HG03432 (cell line): ENCODE measurements around the gene CHIC1.

ENCODE experiments used
- ATAC-seq: cut with Tn5 transposase; IDR thresholded peaks from one replicate; pipeline ENCODE4 v1.9.1; 2021; ENCODE audit warnings: mild to moderate bottlenecking, moderate library complexity; ENCODE audit not compliant: unreplicated experiment

The CHIC1 gene

DNA sequence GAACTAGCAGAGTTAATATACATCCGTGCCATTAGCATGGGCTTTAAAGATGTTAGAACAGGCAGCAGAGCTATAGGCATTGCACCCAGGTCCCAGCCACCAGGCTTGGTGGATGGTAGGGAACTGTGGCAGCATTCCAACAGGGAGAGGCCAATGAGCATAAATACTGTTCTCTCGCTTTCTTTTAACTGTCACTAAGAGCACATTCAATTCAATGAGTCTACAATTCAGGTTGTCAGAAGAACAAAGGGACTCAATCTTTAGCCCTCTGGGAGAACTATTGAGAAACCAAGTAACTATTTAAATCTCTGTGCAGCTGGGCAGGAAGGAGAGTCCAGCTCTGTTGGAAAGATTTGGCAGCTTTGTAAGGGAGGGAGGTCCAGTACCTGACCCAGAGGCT, 165.6 kb downstream of the CHIC1 start:
- ATAC-seq, result no peak
